Measurements from ENCODE around the gene GPR32. TPM values are rescaled to one million over a fixed set of nuclear protein-coding genes. Genes with fewer than 3 reads are reported as not detected.

Gene GPR32
- total and polyA plus RNA-seq, 2 of the 8 experiments (the other 6 are each of a cell fraction or from before 2014, with no cell fraction given) = not detected

- TF ChIP-seq CTCF (IDR thresholded peaks at IDR 0.05; ENCODE audit: control extremely low read depth in 1 of 3, insufficient read depth in 1 of 3, low read depth in 1 of 3, low read length in 3 of 3) = no peak
- TF ChIP-seq CBX8 (IDR thresholded peaks at IDR 0.05; ENCODE audit: borderline replicate concordance, low read depth, low read length) = no peak
- TF ChIP-seq USF2 (IDR thresholded peaks at IDR 0.05; ENCODE audit: low read length) = no peak
- TF ChIP-seq ATF3 (IDR thresholded peaks at IDR 0.05; ENCODE audit: insufficient read depth, low read depth, low read length) = no peak
- TF ChIP-seq CHD7 (IDR thresholded peaks at IDR 0.05; ENCODE audit: insufficient replicate concordance, low read length) = no peak
Measured at GRCh38 chr19:50750010-50750409, 20.3 kb upstream of the GPR32 start (continued).
